KMS-11 (cell line): ENCODE data around the gene KDM4B.

Experiments
- H2AFZ ChIP-seq: fragments of 200-600 bp; sonication (generic); 2 replicates; pipeline ENCODE4 v1.6.1; 2016; ENCODE audit warnings: antibody characterized with exemption, mixed run types, low read depth
- H3K27ac ChIP-seq: fragments of 200-600 bp; sonication (generic); 2 replicates; pipeline ENCODE4 v1.6.1; 2016; ENCODE audit warnings: mild to moderate bottlenecking, mixed run types
- H3K27me3 ChIP-seq: fragments of 200-600 bp; sonication (generic); 2 replicates; pipeline ENCODE4 v1.6.1; 2017; ENCODE audit warnings: mild to moderate bottlenecking, low read depth, mixed run types, moderate library complexity; ENCODE audit not compliant: insufficient read depth
- H3K36me3 ChIP-seq: fragments of 200-600 bp; sonication (generic); 2 replicates; pipeline ENCODE4 v1.6.1; 2017; ENCODE audit warnings: mild to moderate bottlenecking, mixed run types; ENCODE audit not compliant: insufficient read depth
- H3K4me1 ChIP-seq: fragments of 200-600 bp; sonication (generic); 2 replicates; pipeline ENCODE4 v1.6.1; 2016; ENCODE audit warnings: mild to moderate bottlenecking, low read depth, mixed run types; ENCODE audit not compliant: poor library complexity, severe bottlenecking
- H3K4me2 ChIP-seq: fragments of 200-600 bp; sonication (generic); 2 replicates; pipeline ENCODE4 v1.7.0; 2016; ENCODE audit warnings: mild to moderate bottlenecking, mixed run types
- H3K4me3 ChIP-seq: fragments of 200-600 bp; sonication (generic); IDR thresholded peaks from 2 replicates; pipeline ENCODE4 v1.6.1; 2017; ENCODE audit warnings: low read depth, low read length, mixed read lengths; ENCODE audit not compliant: insufficient read depth
- H3K79me2 ChIP-seq: fragments of 200-600 bp; sonication (generic); 2 replicates; pipeline ENCODE4 v1.6.1; 2016; ENCODE audit warnings: low read depth, mixed run types; ENCODE audit not compliant: insufficient read depth
- H3K9ac ChIP-seq: fragments of 200-600 bp; sonication (generic); 2 replicates; pipeline ENCODE4 v1.6.1; 2016; ENCODE audit warnings: mild to moderate bottlenecking, mixed run types
- H4K20me1 ChIP-seq: fragments of 200-600 bp; sonication (generic); 2 replicates; pipeline ENCODE4 v1.6.1; 2016; ENCODE audit warnings: mild to moderate bottlenecking, mixed run types; ENCODE audit not compliant: insufficient read depth
- CTCF ChIP-seq: fragments of 200-600 bp; sonication (generic); conservative IDR thresholded peaks from 2 replicates; pipeline ENCODE4 v1.6.1; 2017; ENCODE audit warnings: low read depth, mild to moderate bottlenecking, antibody characterized with exemption, low read length, moderate library complexity, mixed read lengths

KDM4B gene

GRCh38 chr19:5091018-5091683 is 122.2 kb downstream of the KDM4B start:
- no peak overlapping the region for H3K4me2 ChIP-seq
- H3K4me1 ChIP-seq, result no peaks in the 10 kb centered on the region
- no peak overlapping the region for H2AFZ ChIP-seq
- H3K4me3 ChIP-seq, result no peak overlapping the region
- no peaks in the 10 kb centered on the region for H3K36me3 ChIP-seq
- H3K27me3 ChIP-seq, result no peaks in the 10 kb centered on the region
- no peaks in the 10 kb centered on the region for H3K79me2 ChIP-seq
- no peaks in the 10 kb centered on the region for H4K20me1 ChIP-seq
- TF ChIP-seq CTCF, result no peak
- no peak overlapping the region for H3K9ac ChIP-seq
- no peak overlapping the region for H3K27ac ChIP-seq

- H3K27ac ChIP-seq, result no peak overlapping the region
- no peaks in the 10 kb centered on the region for H3K36me3 ChIP-seq
- no peaks in the 10 kb centered on the region for H4K20me1 ChIP-seq
- H3K4me3 ChIP-seq, result no peak overlapping the region
- H3K79me2 ChIP-seq, result no peaks in the 10 kb centered on the region
- no peak overlapping the region for H3K9ac ChIP-seq
- H3K4me2 ChIP-seq, result no peak overlapping the region
- no peak overlapping the region for H2AFZ ChIP-seq
- TF ChIP-seq CTCF, result no peak
- no peaks in the 10 kb centered on the region for H3K27me3 ChIP-seq
- no peaks in the 10 kb centered on the region for H3K4me1 ChIP-seq
These were observed 123.0 kb downstream of the KDM4B start for GRCh38 chr19:5091684-5092480.

GRCh38 chr19:5092481-5092843 is 123.5 kb downstream of the KDM4B start:
- Histone ChIP-seq H3K36me3 (no peaks in the 10 kb centered on the region), H3K4me1 (no peaks in the 10 kb centered on the region)

GRCh38 chr19:5093297-5093928 is 124.5 kb downstream of the KDM4B start:
- no peak overlapping the region for H3K27ac ChIP-seq
- H3K4me3 ChIP-seq, result no peak overlapping the region
- no peaks in the 10 kb centered on the region for H3K4me1 ChIP-seq
- no peaks in the 10 kb centered on the region for H3K36me3 ChIP-seq
- no peak overlapping the region for H2AFZ ChIP-seq
- no peaks in the 10 kb centered on the region for H3K27me3 ChIP-seq
- H3K4me2 ChIP-seq, result no peak overlapping the region
- no peaks in the 10 kb centered on the region for H3K79me2 ChIP-seq
- no peak overlapping the region for H3K9ac ChIP-seq
- no peaks in the 10 kb centered on the region for H4K20me1 ChIP-seq
- TF ChIP-seq CTCF, result no peak

More at GRCh38 chr19:5092481-5092843, 123.5 kb downstream of the KDM4B start:
- Histone ChIP-seq H3K9ac (no peak overlapping the region), H3K27ac (no peak overlapping the region), H3K4me2 (no peak overlapping the region), H2AFZ (no peak overlapping the region), H3K79me2 (no peaks in the 10 kb centered on the region), H3K4me3 (no peak overlapping the region), H3K27me3 (no peaks in the 10 kb centered on the region), H4K20me1 (no peaks in the 10 kb centered on the region)
- TF ChIP-seq CTCF, result no peak
